ENCODE measurements around the gene MORC2. TPM values are rescaled to one million over a fixed set of nuclear protein-coding genes. Genes with fewer than 3 reads are reported as not detected.

MORC2 gene
- total RNA-seq, 1 experiment from 2014 or later, result 38.8 TPM

GRCh38 chr22:30906946-30907345 is 61.6 kb downstream of the MORC2 start:
- Mint-ChIP-seq H3K4me1 (ENCODE audit: low read depth, unreplicated experiment) (no peaks in the 10 kb centered on the region), H3K36me3 (ENCODE audit: insufficient read depth, unreplicated experiment) (peaks cover 6% of the 10 kb centered on the region), H3K9me3 (ENCODE audit: low read depth, unreplicated experiment) (no peaks in the 10 kb centered on the region), H3K4me3 (ENCODE audit: low read depth, unreplicated experiment) (no peak overlapping the region), H3K27me3 (ENCODE audit: unreplicated experiment) (no peaks in the 10 kb centered on the region), H3K27ac (ENCODE audit: unreplicated experiment) (no peak overlapping the region)
- CTCF ChIA-PET, result no interaction called here
- DNase-seq, result no peak
- BruUV-seq (replicated peaks), result no TSS peak
- TF ChIP-seq, protein P1, sequence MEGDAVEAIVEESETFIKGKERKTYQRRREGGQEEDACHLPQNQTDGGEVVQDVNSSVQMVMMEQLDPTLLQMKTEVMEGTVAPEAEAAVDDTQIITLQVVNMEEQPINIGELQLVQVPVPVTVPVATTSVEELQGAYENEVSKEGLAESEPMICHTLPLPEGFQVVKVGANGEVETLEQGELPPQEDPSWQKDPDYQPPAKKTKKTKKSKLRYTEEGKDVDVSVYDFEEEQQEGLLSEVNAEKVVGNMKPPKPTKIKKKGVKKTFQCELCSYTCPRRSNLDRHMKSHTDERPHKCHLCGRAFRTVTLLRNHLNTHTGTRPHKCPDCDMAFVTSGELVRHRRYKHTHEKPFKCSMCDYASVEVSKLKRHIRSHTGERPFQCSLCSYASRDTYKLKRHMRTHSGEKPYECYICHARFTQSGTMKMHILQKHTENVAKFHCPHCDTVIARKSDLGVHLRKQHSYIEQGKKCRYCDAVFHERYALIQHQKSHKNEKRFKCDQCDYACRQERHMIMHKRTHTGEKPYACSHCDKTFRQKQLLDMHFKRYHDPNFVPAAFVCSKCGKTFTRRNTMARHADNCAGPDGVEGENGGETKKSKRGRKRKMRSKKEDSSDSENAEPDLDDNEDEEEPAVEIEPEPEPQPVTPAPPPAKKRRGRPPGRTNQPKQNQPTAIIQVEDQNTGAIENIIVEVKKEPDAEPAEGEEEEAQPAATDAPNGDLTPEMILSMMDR (IDR thresholded peaks at IDR 0.05; ENCODE audit: unreplicated experiment), result no peak
- intact Hi-C loops (cut with micrococcal nuclease; ENCODE audit: unreplicated experiment), result no loop called here

DNA sequence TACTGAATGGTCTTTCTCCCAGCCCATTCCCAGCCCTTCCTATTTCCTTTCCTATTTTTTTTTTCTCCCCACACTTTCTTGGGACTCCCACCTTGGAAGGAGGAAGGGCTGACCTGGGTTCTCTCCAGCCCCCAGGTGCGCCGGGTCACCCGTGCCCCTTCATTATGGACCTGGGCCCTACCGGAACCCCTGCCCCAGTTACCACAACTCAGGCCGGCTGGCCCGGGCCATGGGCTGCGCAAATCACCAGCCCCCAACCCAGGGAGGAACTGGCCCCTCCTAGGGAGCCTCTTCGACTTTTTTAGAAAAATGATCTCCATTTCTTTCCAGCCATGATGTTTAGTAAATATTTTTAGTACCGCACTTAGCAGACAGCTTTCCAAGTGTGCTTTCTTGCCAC is 62.2 kb downstream of the MORC2 start:
- CTCF ChIA-PET, result no interaction called here

DNA sequence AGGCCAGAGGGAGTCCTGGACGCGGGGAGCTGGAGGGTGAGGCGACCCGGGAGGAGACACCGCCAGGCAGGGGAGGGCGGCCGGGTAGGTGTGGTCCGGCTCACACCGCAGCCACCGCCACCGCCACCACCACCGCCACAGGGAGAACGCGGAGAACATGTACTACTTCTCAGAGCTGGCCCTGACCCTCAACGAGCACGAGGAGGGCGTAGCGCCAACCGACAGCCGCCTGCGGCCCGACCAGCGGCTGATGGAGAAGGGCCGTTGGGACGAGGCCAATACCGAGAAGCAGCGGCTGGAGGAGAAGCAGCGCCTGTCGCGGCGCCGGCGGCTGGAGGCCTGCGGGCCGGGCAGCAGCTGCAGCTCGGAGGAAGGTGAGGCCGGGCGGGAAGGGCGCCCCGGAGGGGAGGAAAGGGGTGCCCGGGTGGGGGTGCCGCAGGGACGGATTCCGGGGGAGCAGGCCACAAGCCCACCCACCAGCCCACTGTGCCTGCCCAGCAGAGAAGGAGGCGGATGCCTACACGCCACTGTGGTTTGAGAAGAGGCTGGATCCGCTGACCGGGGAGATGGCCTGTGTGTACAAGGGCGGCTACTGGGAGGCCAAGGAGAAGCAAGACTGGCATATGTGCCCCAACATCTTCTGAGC is 62.8 kb downstream of the MORC2 start:
- no peaks in the 10 kb centered on the region for H3K9me3 Mint-ChIP-seq (ENCODE audit: low read depth, unreplicated experiment)
- no peak for DNase-seq
- BruUV-seq (replicated peaks), result no TSS peak
- TF ChIP-seq, protein P1 (IDR thresholded peaks at IDR 0.05; ENCODE audit: unreplicated experiment), result no peak
- CTCF ChIA-PET, result no interaction called here
- no peaks in the 10 kb centered on the region for H3K4me1 Mint-ChIP-seq (ENCODE audit: low read depth, unreplicated experiment)
- H3K36me3 Mint-ChIP-seq (ENCODE audit: insufficient read depth, unreplicated experiment), result peaks cover 6% of the 10 kb centered on the region
- intact Hi-C loops (cut with micrococcal nuclease; ENCODE audit: unreplicated experiment), result no loop called here
- no peak overlapping the region for H3K27ac Mint-ChIP-seq (ENCODE audit: unreplicated experiment)
- H3K4me3 Mint-ChIP-seq (ENCODE audit: low read depth, unreplicated experiment), result no peak overlapping the region
- H3K27me3 Mint-ChIP-seq (ENCODE audit: unreplicated experiment), result no peaks in the 10 kb centered on the region

More for the DNA sequence above, 62.2 kb downstream of the MORC2 start:
- TF ChIP-seq, protein P1 (IDR thresholded peaks at IDR 0.05; ENCODE audit: unreplicated experiment), result no peak
- peaks cover 6% of the 10 kb centered on the region for H3K36me3 Mint-ChIP-seq (ENCODE audit: insufficient read depth, unreplicated experiment)
- H3K27ac Mint-ChIP-seq (ENCODE audit: unreplicated experiment), result no peak overlapping the region
- DNase-seq, result no peak
- intact Hi-C loops (cut with micrococcal nuclease; ENCODE audit: unreplicated experiment), result no loop called here
- H3K4me1 Mint-ChIP-seq (ENCODE audit: low read depth, unreplicated experiment), result no peaks in the 10 kb centered on the region
- H3K4me3 Mint-ChIP-seq (ENCODE audit: low read depth, unreplicated experiment), result no peak overlapping the region
- H3K27me3 Mint-ChIP-seq (ENCODE audit: unreplicated experiment), result no peaks in the 10 kb centered on the region
- no TSS peak for BruUV-seq (replicated peaks)
- H3K9me3 Mint-ChIP-seq (ENCODE audit: low read depth, unreplicated experiment), result no peaks in the 10 kb centered on the region

GRCh38 chr22:30903876-30904460 is 64.6 kb downstream of the MORC2 start:
- no peaks in the 10 kb centered on the region for H3K4me1 Mint-ChIP-seq (ENCODE audit: low read depth, unreplicated experiment)

More at GRCh38 chr22:30903876-30904460, 64.6 kb downstream of the MORC2 start:
- TF ChIP-seq, protein P1 (IDR thresholded peaks at IDR 0.05; ENCODE audit: unreplicated experiment), result no peak
- no TSS peak for BruUV-seq (replicated peaks)
- H3K27me3 Mint-ChIP-seq (ENCODE audit: unreplicated experiment), result no peaks in the 10 kb centered on the region
- intact Hi-C loops (cut with micrococcal nuclease; ENCODE audit: unreplicated experiment), result no loop called here
- CTCF ChIA-PET, result no interaction called here
- H3K27ac Mint-ChIP-seq (ENCODE audit: unreplicated experiment), result no peak overlapping the region
- H3K36me3 Mint-ChIP-seq (ENCODE audit: insufficient read depth, unreplicated experiment), result peaks cover 6% of the 10 kb centered on the region
- H3K9me3 Mint-ChIP-seq (ENCODE audit: low read depth, unreplicated experiment), result no peaks in the 10 kb centered on the region
- no peak overlapping the region for H3K4me3 Mint-ChIP-seq (ENCODE audit: low read depth, unreplicated experiment)
- no peak for DNase-seq

Measured in Calu3 (cell line).